Testis (tissue), 3 donors: ENCODE results near the gene SYNPR. TPM values are rescaled to one million over a fixed set of nuclear protein-coding genes. Genes with fewer than 3 reads are reported as not detected.

Experiments used
- DNase-seq: peaks from one replicate; pipeline ENCODE4 v3.0.0-alpha.2; 2019
- H3K27ac ChIP-seq, 2 donors: fragments of 200-600 bp; sonication (generic); one replicate each; pipeline ENCODE4 v1.5.1; 2019
- H3K27me3 ChIP-seq: fragments of 200-600 bp; sonication (generic); one replicate; pipeline ENCODE4 v1.5.1; 2019
- H3K36me3 ChIP-seq: fragments of 200-600 bp; sonication (generic); one replicate; pipeline ENCODE4 v1.5.1; 2017; ENCODE audit warnings: low read depth; ENCODE audit errors: missing control alignments
- H3K4me1 ChIP-seq: fragments of 200-600 bp; sonication (generic); one replicate; pipeline ENCODE4 v1.5.1; 2019
- H3K4me3 ChIP-seq, 2 donors: fragments of 200-600 bp; sonication (generic); one replicate each; pipeline ENCODE4 v1.5.1; 2017 to 2019
- H3K9me3 ChIP-seq: fragments of 200-600 bp; sonication (generic); one replicate; pipeline ENCODE4 v1.5.1; 2017
- POLR2A ChIP-seq: fragments of 450-650 bp; IDR thresholded peaks from one replicate; pipeline ENCODE4 v1.6.1; 2017; ENCODE audit warnings: antibody characterized with exemption, mild to moderate bottlenecking, moderate library complexity
- WGBS, 2 donors: methylation state at CpG; one replicate each; pipeline ENCODE4 v1.1.5; 2018; 5-methylcytosine and 5-hydroxymethylcytosine counted together
- intact Hi-C: fragments of 100-400 bp; cut with DNase I; formaldehyde crosslinking; loops from one replicate; pipeline ENCODE4 v1.15.1; 2023; ENCODE audit warnings: low total_unique reads
- polyA plus RNA-seq: library from polyadenylated mRNA; stranded (reverse); fragments of 350-450 nt; fragmentation: Illumina TruSeq; extraction: RNeasy Lipid Tissue Mini Kit (QIAGEN cat#74804); gene quantifications from one replicate; pipeline ENCODE4 v1.2.3, GENCODE V29; 2014; ENCODE audit warnings: low read depth, low replicate concordance; ENCODE audit not compliant: insufficient read depth
- total RNA-seq, 2 donors: library from RNA; depleted of rRNA; stranded (reverse); fragments of >200 nt; gene quantifications; one replicate each; pipeline ENCODE4 v1.2.3, GENCODE V29; 2016
- TF ChIP-seq, protein P1 (sequence below), 3 experiments: fragments of 450-650 bp in 2 of 3; fragments of 200-600 bp in 1 of 3; sonication (generic) in 1 of 3; IDR thresholded peaks; one replicate each; pipeline ENCODE4 v1.5.1; 2016 to 2019; ENCODE audit warnings: antibody characterized with exemption in 3 of 3, mild to moderate bottlenecking in 2 of 3, moderate library complexity in 1 of 3

SYNPR gene
- total and polyA plus RNA-seq, 3 donors from 2014 or later: not detected

DNA sequence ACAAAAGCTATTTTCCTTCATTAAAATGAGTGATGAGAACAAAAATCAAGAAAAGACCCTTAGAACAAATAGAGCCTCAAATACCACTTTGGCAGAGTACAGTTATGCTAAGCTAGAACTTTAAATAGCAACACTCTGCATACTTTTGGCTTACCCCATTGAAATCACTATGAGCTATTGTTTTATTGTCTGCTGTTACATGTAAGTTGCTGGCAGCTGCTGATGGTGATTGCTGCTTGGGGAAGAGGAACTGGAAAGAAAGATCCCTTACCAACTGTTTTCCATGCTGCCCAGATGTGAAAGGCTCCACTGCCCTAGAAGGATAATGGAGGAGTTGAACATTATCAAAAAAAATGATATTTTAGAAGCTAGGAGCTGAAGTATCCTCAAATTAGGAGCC is 135.4 kb downstream of the SYNPR start:
- Histone ChIP-seq H3K36me3 (no peaks in the 10 kb centered on the region), H3K27ac (no peak overlapping the region), H3K27me3 (no peaks in the 10 kb centered on the region), H3K9me3 (no peaks in the 10 kb centered on the region), H3K4me1 (no peaks in the 10 kb centered on the region), H3K4me3 (no peak overlapping the region)
- no peak for TF ChIP-seq POLR2A
- TF ChIP-seq, protein P1, sequence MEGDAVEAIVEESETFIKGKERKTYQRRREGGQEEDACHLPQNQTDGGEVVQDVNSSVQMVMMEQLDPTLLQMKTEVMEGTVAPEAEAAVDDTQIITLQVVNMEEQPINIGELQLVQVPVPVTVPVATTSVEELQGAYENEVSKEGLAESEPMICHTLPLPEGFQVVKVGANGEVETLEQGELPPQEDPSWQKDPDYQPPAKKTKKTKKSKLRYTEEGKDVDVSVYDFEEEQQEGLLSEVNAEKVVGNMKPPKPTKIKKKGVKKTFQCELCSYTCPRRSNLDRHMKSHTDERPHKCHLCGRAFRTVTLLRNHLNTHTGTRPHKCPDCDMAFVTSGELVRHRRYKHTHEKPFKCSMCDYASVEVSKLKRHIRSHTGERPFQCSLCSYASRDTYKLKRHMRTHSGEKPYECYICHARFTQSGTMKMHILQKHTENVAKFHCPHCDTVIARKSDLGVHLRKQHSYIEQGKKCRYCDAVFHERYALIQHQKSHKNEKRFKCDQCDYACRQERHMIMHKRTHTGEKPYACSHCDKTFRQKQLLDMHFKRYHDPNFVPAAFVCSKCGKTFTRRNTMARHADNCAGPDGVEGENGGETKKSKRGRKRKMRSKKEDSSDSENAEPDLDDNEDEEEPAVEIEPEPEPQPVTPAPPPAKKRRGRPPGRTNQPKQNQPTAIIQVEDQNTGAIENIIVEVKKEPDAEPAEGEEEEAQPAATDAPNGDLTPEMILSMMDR (IDR thresholded peaks at IDR 0.05): no peak
- intact Hi-C loops: no loop called here
- no peak for DNase-seq

DNA sequence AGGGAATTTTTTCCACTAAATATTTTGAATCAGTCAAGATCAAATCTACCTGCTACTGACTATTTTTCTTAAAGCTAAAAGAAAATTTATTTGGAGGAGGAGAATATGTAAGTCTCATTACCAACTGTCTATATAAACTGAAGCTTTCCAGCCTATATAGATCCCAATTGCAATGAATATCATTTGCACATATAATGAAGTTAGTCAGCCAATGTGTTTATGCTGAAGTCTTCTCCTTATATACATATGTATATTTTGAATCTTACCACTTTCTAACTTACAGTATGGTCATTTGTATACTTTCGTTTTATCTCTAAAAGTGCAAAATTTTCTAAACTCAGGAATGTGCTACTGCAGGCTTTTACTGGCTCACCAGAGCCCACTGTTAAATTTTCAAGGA is 136.5 kb downstream of the SYNPR start:
- no peak overlapping the region for H3K27ac ChIP-seq
- no peaks in the 10 kb centered on the region for H3K36me3 ChIP-seq
- WGBS, 2 donors: 53 to 56% methylated on average over 1 of the region's 1 CpG
- H3K27me3 ChIP-seq: no peaks in the 10 kb centered on the region
- intact Hi-C loops: no loop called here
- H3K4me3 ChIP-seq: no peak overlapping the region
- DNase-seq: no peak
- no peaks in the 10 kb centered on the region for H3K9me3 ChIP-seq
- H3K4me1 ChIP-seq: no peaks in the 10 kb centered on the region
- TF ChIP-seq, protein P1 (IDR thresholded peaks at IDR 0.05): no peak
- no peak for TF ChIP-seq POLR2A

DNA sequence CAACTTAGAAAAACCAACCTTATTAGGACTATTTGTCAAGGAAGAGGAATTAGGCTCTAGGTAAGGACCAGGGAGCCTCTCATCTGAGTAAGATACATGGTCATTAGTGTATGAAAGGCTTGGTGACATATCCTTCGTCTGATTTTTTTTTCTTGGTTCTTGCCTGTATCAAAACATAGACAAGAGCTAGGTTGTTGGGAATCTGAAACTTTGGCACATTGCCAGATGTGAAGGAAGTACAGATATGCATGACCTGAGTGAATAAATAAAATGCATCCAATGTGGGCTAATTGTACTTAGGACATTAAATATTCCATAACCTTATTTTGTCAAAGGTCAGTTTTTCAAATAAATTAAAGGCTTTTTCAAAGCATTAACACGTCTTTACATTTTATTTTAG is 151.8 kb downstream of the SYNPR start:
- no peak for DNase-seq
- 54 to 63% methylated on average over 2 of the region's 2 CpGs for WGBS, 2 donors
- intact Hi-C loops: no loop called here

DNA sequence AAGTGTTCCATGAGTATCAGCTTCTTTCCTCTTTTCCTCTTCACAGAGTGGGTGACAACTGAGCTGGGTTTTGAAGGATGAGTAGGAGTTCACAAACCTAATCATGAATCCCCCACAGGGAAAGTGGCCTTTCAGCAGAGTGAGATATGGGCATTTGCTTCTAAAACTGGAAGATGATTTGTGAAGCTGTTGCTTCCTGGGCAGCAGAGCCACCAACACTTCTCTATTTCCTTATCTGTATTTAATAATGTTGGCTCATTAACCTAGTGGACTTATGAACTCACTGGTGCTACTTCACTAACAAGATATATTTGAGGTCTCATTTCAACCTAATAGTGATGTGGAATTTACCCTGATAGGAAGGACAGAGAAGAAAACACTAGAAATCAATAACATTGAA is 152.8 kb downstream of the SYNPR start:
- intact Hi-C loops: no loop called here
- Histone ChIP-seq H3K4me1 (no peaks in the 10 kb centered on the region), H3K27me3 (no peaks in the 10 kb centered on the region), H3K27ac (no peak overlapping the region), H3K4me3 (no peak overlapping the region), H3K36me3 (no peaks in the 10 kb centered on the region), H3K9me3 (no peaks in the 10 kb centered on the region)
- DNase-seq: no peak
- TF ChIP-seq, protein P1 (IDR thresholded peaks at IDR 0.05): no peak
- no peak for TF ChIP-seq POLR2A

More for the DNA sequence above, 151.8 kb downstream of the SYNPR start:
- no peak overlapping the region for H3K27ac ChIP-seq
- no peaks in the 10 kb centered on the region for H3K27me3 ChIP-seq
- no peaks in the 10 kb centered on the region for H3K4me1 ChIP-seq
- no peak overlapping the region for H3K4me3 ChIP-seq
- no peak for TF ChIP-seq POLR2A
- TF ChIP-seq, protein P1 (IDR thresholded peaks at IDR 0.05): no peak
- no peaks in the 10 kb centered on the region for H3K9me3 ChIP-seq
- H3K36me3 ChIP-seq: no peaks in the 10 kb centered on the region

DNA sequence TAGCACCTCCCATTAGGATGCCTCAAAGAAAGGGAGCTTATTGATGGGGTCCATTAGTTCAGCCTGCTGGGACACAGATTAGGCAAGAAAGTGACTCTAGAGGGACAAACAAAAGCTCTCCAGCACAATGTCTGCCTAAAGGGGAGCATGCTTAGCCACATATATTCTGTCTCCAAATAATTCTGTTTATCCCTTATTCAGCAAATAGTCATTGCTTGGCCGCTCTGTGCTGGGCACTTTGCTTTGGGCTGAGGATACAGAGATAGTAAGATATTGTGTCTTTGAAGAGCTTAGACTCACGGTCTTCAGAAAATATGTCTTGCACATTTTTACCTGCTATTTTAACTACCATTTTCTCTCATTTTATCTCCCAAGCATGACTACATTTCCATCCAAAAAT is 159.8 kb downstream of the SYNPR start:
- no peak overlapping the region for H3K27ac ChIP-seq
- no peaks in the 10 kb centered on the region for H3K27me3 ChIP-seq
- DNase-seq: no peak
- H3K4me1 ChIP-seq: no peaks in the 10 kb centered on the region
- TF ChIP-seq, protein P1 (IDR thresholded peaks at IDR 0.05): no peak
- no peak for TF ChIP-seq POLR2A
- no peaks in the 10 kb centered on the region for H3K9me3 ChIP-seq
- no peak overlapping the region for H3K4me3 ChIP-seq
- intact Hi-C loops: no loop called here
- H3K36me3 ChIP-seq: no peaks in the 10 kb centered on the region
- 92 to 93% methylated on average over 2 of the region's 2 CpGs for WGBS, 2 donors
